NCI-H1694 (cell line): ENCODE data around the gene FPGS.
"Not testable (repeated sequence)": the region's sequence is repeated elsewhere in the genome, so short reads cannot be mapped to it uniquely, and the experiment has no call there.

Experiments
- DNase-seq: peaks from one replicate; lab custom pipeline; 2025; lab: John Stamatoyannopoulos, UW

The FPGS gene

DNA sequence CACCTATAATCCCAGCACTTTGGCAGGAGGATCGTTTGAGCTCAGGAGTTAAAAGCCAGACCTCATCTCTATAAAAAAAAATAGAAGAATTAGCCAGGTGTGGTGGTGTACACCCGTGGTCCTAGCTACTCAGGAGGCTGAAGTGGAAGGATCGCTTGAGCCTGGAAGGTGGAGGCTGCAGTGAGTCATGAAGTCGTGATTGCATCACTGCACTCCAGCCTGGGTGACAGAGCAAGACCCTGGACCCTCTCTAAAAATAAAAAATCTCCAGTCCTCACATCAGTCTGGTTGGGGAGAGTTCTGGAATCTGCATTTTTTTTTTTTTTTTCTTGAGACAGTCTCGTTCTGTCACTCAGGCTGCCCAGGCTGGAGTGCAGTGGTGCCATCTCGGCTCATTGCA is 9.3 kb downstream of the FPGS start:
- no peak for DNase-seq

DNA sequence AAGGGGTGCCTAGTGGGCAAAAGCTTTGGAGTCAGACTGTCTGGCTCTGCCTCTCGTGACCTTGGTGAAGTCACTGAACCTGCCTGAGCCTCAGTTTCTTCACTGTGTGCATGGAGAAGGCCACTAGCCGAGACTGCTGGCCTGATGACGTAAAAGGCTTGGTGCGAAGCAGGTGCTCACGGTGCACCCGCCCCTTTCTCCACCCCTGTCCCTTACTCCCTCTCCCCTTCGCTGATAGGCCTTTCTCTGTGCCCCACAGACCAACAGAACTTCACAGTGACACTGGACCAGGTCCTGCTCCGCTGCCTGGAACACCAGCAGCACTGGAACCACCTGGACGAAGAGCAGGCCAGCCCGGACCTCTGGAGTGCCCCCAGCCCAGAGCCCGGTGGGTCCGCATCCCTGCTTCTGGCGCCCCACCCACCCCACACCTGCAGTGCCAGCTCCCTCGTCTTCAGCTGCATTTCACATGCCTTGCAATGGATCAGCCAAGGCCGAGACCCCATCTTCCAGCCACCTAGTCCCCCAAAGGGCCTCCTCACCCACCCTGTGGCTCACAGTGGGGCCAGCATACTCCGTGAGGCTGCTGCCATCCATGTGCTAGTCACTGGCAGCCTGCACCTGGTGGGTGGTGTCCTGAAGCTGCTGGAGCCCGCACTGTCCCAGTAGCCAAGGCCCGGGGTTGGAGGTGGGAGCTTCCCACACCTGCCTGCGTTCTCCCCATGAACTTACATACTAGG is 10.4 kb downstream of the FPGS start:
- DNase-seq = no peak

DNA sequence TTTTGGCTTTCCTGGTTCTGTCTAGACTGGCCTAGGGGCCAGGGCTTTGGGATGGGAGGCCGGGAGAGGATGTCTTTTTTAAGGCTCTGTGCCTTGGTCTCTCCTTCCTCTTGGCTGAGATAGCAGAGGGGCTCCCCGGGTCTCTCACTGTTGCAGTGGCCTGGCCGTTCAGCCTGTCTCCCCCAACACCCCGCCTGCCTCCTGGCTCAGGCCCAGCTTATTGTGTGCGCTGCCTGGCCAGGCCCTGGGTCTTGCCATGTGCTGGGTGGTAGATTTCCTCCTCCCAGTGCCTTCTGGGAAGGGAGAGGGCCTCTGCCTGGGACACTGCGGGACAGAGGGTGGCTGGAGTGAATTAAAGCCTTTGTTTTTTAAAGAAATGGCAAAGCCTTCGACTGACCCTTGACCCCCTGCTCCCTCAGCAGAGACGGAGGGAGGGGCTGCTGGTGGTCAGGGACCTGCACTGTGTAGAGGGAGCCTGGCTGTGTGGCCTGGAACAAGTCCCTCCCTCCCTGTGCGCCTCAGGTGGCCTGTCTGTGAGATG is 11.1 kb downstream of the FPGS start:
- DNase-seq = no peak

DNA sequence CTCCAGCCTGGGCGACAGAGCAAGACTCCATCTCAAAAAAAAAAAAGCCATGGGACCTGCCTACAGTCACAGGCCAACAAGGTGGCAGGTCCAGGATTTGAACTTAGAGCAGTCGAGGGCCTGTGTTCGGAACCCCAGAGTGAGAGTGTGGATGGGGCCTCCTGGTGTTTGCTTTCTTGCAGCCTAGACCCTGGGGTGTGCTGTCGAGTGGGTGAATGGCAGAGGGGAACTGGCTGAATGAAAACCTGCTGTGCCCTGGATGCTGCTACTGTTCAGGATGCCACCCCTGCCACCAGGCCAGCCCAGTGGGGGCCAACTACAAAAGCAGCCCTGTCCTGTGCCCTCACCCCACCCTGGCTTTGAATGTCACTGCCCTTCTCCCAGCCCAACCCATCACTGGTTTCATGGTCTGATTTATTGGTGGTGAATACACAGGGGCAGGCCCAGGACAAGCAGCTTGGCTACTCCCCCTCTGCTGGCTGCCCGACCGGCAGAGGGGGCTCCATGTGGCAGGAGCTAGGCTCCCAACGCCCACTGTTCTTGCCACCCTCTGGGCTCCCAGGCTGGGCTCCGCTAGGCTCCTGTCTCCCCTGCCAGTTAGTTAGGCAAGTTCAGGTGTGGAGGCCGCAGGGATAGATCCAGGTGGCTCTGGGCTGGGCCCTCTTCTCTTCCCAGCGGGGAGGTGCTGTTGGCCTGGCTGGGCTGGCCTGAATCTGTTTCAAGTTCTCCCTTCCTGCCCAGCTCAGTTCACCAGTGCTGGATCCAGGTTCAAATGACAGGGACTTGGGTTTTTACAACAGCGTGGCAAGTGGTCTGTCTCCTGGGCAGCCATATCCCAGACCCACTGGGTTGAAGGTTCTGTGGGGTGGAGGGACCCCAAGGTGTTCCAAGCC is 12.2 kb downstream of the FPGS start:
- DNase-seq = no peak

DNA sequence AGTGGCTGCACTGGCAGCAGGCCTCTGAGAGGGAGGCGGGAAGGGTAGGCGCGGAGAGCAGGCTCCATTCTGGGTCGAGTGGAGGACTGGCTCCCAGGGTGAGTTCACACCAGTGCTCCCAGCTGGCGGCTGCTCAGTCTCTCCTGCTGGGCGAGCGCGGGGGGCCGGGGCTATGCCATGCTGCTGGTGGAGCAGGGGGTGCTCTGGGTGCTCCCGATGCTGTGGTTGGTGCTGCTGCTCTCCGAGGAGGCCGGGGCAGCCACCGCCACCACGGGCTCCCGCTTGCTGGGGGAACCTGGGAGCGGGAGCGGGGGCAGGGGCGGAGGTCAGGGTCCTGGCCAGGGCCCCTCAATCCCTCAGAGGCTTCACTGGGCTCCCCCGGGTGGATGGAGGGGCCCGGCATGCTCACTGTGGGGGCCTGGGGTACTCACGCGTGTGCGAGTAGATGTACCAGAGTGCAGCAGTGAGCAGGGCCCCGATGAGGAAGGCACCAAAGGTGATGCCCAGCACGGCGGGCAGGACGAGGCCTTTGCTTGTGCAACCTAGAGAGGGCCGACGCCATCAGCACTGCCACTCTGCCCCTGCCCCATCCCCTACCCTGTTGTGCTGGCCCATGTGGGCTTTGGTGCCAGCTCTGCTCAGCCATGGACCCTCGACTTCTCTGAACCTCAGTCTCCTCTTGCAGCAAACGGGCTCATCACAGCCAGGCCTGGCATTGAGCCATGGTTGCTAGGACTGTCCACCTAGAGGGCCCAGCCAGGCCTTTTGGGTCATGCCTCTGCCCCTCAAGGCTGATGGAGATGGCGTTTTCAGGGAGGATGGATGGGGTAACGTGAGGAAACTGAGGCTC is 13.1 kb downstream of the FPGS start:
- DNase-seq = no peak

DNA sequence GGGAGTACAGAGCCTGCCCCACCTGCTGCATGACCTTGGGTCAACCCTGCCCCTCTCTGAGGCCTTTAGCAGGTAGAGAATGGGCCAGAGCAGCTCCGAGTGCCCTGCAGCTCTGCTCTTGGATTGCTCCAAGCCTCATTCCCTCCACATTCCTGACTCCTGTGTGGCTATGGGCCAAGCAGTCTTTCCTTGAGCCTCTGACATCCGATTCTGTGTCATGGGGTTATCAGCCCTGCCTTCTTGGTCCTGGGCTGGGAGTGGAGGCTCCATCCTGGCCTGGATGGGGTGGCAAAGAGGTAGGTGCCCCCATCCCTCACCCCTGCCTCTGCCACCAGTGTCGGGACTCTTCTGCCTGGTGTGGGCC is 13.7 kb downstream of the FPGS start:
- DNase-seq = no peak

DNA sequence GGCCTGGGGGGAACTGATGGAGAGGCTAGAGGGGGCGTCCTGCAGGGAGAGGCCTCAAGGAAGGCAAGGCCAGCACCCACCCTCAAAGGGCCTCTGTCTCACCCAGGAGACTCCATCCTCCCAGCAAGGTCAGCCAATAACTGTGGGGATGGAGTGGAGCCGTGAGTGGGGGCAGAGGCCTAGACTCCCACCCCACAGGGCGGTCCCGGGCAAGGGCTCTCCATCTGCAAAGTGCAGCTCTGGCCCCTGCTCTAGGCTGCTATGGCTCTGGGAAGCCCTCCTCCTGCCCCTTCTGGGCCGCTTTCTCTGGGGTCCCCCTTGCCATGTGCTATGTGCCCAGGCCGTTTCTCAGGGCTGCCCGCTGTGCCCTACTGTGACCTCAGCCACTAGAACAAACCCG is 14.0 kb downstream of the FPGS start:
- DNase-seq = no peak

DNA sequence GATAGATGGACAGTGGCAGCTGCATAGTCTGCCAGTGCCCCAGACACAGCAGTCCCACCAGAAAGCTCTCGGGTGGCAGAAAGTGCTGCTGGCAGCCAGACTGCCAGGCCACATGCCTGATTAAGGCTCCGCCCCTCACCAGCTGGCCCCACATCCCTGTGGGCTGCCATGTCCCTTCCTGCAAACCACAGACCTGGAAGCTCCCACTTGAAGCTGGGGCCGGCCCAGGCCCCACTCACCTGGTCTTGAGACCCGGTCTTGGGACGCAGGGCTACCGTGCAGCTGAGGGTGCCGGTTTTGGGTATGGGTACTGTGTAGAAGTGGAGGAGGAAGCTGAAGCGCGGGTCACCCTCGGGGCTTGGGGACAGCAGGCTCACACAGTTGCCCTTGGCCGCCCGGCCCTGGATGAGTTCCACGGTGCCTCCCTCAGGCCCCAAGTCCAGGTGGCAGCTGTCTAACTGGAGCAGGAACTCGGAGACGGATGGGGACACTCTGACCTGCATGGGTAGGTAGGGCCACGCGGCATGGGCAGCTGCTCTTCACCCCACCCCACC is 15.3 kb downstream of the FPGS start:
- peak; percentile 33 for DNase-seq

DNA sequence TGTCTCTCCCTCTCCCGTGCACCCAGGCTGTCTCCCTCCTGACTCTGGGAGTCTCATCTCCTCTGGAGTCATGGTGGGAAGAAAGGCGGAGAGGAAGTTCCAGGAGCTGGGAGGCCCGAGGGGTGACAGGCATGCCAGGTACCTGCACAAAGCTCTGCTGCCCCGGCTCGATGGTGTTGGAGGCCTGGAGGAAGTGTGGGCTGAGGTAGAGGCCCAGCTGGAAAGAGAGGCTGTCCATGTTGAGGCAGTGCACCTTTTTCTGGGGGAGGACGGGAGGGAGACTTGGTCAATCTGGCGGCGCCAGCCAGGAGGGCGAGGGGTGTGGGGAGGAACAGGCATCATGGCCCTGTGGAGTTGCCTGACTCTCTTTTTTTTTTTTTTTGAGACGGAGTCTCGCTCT is 15.9 kb downstream of the FPGS start:
- DNase-seq = no peak

DNA sequence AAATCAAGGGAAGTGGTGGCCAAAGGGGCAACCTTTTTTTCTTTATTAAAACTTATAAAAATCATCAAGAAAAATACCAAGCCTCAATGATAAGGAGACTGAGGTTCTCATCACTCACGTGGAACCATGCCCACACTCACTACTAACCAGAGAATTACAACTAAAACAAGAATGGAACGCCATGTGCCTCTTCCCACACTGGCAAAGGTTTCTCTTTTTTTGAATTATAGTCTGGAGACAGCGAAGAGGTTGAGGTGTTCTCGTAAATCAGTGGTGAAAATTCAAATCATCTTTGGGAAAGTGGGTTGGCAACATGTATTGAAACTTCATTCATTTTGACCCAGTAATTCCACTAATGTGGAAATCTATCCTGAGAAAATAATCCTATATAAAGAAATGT is 19.4 kb downstream of the FPGS start:
- DNase-seq = no peak

DNA sequence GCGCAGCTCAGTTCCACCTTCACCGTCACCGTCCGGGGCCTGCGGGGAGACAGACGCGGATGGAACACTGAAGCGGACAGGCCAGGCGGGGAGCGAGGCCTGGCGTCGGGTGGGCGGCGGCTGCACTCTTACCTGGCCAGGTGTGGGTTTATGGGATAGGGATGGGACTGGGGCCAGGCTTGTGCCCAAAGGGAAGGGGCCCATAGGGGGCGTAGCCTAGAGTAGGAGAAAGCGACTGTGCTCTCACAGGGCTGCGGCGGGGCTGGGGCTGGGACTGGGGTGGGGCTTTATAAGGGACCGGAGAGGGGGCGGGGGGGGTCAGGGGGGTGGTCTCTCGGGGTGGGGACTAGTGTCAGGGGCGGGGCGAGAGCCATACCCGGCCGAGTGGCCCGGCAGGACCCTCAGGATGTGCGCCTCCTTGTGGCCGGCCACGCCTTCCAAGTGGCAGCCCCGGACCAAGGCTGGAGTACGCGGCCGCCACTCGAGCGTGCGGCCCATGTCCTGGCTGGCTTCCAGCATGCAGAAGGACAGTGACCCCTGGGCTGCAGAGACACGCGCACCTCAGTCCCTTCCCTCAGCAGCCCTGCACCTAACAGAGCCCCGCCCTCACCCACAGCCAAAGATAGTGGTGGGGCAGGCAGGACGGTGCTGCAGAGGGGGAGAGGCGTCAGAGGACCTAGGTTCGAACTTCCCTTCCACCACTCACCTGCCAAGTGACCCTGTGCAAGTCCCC is 22.8 kb downstream of the FPGS start:
- no peak for DNase-seq

DNA sequence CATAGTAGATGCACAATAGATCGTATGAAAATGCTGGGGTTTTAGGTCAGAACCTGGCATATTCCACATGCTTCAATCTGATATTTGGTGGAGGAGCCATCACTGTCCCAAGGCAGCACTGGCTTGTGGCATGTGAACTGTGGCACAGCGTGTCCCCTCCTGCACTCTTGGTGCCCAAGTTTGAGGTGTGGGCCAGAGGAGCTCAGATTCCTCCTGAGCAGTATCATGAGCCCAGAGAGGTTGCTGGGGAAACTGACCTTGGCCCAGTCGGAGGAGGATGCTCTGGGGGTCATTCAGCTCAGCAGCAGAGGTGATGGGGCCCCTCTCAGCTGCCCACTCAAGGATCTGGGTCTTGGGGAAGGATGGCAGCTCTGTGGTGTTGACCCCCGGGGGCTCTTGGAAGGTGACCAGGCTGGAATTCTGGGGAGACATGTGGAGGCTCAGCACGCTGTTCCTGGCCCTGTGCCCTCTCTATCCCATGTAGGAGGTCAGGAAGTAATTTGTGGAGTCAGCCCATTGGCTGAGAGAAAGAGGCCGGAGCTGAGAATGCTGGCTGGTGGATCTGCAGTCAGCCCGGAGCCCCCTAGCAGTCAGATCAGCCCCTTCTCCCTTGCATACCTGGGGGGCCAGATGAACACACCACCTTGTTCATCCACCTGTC is 23.7 kb downstream of the FPGS start:
- DNase-seq = no peak

DNA sequence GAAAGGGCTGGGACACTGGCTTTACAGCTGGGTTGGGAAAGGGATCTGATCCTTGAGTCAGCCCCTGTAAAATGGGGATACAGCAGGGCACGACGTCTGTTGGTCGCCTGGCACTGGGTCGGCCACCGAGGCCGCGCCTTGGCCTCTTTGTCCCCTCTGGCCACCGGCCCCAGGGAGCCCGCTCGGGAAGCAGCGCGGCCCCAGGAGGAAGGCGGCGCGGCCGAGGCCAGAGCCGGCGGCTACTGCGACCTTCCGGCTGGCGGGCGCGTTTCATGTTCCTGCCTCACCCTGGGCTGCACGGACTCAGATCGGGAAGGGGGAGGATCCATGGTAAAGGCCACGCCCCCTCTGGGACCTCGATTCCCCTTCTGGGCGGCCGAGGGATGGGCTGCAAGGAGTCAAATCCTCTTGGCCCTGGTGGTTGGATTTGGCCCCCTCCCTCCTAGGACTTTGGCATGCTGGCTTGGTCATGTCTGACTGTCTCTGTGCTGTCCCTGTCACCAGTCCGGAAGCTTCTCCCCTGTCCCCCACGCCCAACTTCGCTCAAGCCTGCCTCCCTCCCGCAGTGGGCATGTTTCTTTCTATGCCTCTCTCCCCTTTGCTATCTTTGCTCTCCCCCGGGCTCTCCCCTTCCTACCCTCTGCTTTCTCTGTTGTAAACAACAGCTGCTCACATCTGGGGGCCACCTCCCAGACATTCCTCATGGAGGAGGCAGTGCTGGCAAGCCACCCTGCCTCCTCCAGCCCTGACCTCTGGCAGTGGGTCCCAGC is 25.8 kb downstream of the FPGS start:
- no peak for DNase-seq

DNA sequence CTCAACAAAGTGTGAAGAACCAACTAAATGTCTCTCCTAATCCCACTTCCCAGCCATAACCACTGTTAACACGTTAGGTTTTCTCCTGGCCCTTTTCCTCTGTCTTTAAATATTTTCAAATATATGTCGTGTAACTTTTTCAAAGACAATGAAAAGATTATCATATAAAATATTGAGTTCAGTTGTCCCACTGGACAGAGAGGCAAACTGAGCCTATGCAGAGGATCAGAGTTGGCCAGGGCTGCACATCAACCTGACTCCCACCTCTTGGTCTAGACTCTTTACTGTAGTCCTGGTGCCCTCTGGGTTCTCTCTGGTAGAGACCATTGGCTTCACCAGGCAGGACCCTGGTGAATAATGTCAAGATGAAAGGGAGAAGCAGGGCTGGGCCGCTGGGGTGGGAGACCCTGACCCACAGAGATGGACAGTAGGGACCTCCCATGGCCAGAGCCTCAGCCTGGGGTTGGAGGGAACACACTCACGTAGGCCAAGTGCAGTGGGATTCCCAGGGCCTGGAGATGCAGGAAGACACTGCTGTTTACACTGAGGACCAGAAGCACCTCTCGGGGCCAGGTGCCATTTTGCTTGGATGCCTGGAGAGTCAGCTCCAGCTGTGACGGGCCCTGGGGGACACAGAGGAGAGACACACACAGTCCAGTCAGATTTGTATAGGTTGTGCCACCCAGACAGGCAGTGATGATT is 26.7 kb downstream of the FPGS start:
- DNase-seq = no peak

DNA sequence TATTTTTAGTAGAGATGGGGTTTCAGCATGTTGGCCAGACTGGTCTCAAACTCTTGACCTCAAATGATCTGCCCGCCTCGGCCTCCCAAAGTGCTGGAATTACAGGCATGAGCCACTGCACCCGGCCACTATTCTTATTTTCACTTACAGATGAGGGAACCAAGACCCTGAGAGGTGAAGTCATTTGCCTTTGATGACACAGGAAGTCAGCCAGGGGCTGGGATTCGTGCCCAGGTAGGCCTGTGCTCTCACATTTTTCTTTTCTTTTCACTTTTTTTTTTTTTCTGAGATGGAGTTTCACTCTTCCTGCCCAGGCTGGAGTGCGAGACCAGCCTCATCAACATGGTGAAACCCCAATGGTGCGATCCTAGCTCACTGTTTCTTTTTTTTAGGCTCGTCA is 29.6 kb downstream of the FPGS start:
- DNase-seq = no peak

DNA sequence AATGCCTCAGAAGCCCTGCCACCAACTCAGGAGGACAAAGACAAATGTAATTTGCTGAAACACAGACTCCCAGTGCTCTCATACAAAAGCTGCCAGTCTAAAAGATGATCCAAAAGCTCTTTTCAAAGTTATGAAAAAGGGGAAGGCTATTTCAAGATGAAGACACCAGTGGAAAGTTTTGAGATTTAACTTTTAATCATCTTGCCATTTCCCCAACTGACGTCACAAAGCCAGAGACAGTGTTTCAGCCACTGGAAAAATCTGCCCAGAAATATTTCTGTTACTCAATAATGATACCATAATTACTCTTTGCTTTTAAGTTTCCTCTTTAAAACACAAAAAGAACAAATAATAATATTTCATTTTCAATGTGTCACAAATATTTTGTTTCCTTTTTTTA is 30.9 kb downstream of the FPGS start:
- no peak for DNase-seq

DNA sequence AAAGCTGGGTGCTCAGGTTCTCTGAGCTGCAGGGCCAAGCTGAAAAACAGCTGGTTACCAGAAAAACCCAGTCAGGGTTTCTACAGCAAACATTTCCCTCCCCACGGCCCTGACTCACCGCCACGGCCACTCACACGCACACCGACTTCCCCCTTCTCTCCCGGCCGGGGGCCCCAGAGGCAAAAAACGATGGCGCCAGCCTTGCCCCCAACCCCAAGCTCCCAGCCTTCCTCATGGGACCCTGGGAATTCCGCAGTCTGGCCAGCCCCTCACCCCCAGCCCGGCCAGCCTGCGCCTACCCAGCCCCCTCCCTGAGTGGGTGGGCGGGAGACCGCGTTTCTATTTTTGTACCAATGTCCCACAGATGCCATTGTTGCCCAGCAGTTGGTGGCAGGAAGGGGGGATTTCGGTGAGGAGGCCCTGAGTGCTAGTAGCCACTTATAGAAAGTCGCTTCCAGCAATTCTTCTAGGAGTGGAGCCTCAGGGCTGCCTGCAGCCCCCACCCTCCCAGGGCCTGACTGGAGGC is 33.4 kb downstream of the FPGS start:
- no peak for DNase-seq

DNA sequence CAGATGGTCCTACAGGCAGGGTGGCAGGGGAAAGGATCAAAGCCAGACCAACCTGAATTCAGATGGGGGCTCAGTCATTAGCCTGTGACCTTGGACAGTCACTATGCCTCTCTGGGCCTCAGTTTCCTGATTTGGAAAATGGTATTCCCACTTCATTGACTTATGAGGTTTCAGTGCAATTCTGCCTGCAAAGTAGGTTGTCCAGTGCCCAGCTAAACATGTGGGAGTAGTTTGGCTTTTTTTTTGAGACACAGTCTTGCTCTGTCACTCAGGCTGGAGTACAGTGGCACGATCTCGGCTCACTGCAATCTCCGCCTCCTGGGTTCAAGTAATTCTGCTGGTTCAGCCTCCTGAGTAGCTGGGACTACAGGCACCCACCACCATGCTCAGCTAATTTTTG is 33.9 kb downstream of the FPGS start:
- DNase-seq = not testable (repeated sequence)

DNA sequence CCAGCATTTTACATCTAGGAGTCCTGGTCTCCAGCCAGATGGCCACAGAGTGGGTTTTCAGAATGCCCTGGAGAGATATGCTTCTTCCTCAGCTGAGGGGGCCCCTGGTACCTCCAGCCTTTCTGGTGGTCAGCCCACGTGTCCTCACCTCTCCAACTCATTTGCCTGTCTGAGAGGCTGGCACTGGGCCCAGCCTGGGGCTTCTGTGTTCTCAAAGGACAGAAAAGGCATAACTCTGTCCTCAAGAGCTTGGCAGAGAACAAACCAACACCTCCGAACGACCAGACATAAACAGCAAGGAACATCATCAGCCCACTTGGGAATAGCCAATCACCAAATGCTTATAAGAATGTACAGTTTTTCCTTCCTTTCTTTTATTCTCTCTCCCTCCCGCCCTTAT is 34.7 kb downstream of the FPGS start:
- DNase-seq = no peak
